SH-SY5Y (cell line): ENCODE data around the gene NEK6.

Experiments
- GATA2 ChIP-seq: IDR thresholded peaks from 2 replicates; pipeline ENCODE4 v1.6.1; 2011; ENCODE audit warnings: mild to moderate bottlenecking, low read depth, low read length
- GATA3 ChIP-seq: IDR thresholded peaks from 2 replicates; pipeline ENCODE4 v1.6.1; 2011; ENCODE audit warnings: low read depth, mild to moderate bottlenecking, low read length, moderate library complexity

DNA sequence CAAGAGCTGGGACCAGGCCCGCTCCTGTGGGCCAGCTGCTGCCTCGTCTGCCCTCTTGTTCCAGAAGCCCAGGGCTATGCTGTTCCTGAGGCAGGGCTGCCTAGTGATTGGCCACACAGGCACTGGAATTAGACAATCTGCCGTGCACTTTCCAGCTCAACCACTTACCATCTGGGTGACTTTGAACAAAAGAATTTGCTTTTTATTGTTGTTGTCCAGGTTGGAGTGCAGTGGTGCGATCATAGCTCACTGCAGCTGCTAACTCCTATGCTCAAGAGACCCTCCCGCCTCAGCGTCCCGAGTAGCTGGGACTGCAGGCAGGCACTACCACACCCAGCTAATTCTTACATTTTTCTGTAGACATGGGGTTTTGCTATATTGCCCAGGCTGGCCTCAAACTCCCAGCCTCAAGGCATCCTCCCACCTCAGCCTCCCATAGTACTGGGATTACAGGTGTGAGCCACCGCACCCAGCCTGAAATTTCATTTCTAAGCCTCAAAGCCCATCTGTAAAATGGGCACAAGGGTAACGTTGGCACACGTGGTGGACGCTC, 1.2 kb upstream of the NEK6 start:
- TF ChIP-seq GATA2 = no peak
- no peak for TF ChIP-seq GATA3
